HG03108 (cell line): ENCODE results near the gene FAM78A.
A peak's percentile ranks its signal among the peaks of the same experiment; 100 is the strongest.

ENCODE experiments used
- ATAC-seq: cut with Tn5 transposase; IDR thresholded peaks from one replicate; pipeline ENCODE4 v1.9.1; 2021; ENCODE audit warnings: moderate library complexity; ENCODE audit not compliant: unreplicated experiment

FAM78A gene

GRCh38 chr9:131240047-131240921 is 36.0 kb downstream of the FAM78A start:
- ATAC-seq: no peak

- no peak for ATAC-seq
These were observed 36.9 kb downstream of the FAM78A start for GRCh38 chr9:131239161-131239975.

- ATAC-seq: peak; percentile 10
These were observed 37.8 kb downstream of the FAM78A start for GRCh38 chr9:131238402-131239021.

- peak; percentile 87 for ATAC-seq
These were observed 38.3 kb downstream of the FAM78A start for GRCh38 chr9:131237931-131238401.

GRCh38 chr9:131237291-131237690 is 39.0 kb downstream of the FAM78A start:
- ATAC-seq: no peak

GRCh38 chr9:131236761-131237160 is 39.5 kb downstream of the FAM78A start:
- ATAC-seq: no peak

GRCh38 chr9:131236161-131236560 is 40.1 kb downstream of the FAM78A start:
- ATAC-seq: no peak

GRCh38 chr9:131235480-131235851 is 40.8 kb downstream of the FAM78A start:
- no peak for ATAC-seq

GRCh38 chr9:131234799-131235479 is 41.4 kb downstream of the FAM78A start:
- ATAC-seq: no peak

GRCh38 chr9:131233995-131234394 is 42.3 kb downstream of the FAM78A start:
- no peak for ATAC-seq

GRCh38 chr9:131233556-131233955 is 42.8 kb downstream of the FAM78A start:
- ATAC-seq: no peak

- no peak for ATAC-seq
These were observed 47.3 kb downstream of the FAM78A start for GRCh38 chr9:131228988-131229387.

- ATAC-seq: no peak
These were observed 48.3 kb downstream of the FAM78A start for GRCh38 chr9:131227959-131228460.

GRCh38 chr9:131227112-131227958 is 49.0 kb downstream of the FAM78A start:
- no peak for ATAC-seq

- no peak for ATAC-seq
These were observed 50.1 kb downstream of the FAM78A start for GRCh38 chr9:131226226-131226625.

GRCh38 chr9:131222460-131222859 is 53.9 kb downstream of the FAM78A start:
- ATAC-seq: no peak

- no peak for ATAC-seq
These were observed 55.8 kb downstream of the FAM78A start for GRCh38 chr9:131220485-131220884.

GRCh38 chr9:131218370-131218769 is 57.9 kb downstream of the FAM78A start:
- ATAC-seq: no peak

- no peak for ATAC-seq
These were observed 58.8 kb downstream of the FAM78A start for GRCh38 chr9:131217331-131218031.
